22Rv1 (cell line): ENCODE results near the gene ZSCAN9.

Source experiments
- CTCF ChIP-seq: fragments of 450-650 bp; IDR thresholded peaks from 2 replicates; pipeline ENCODE4 v1.5.1; 2017; ENCODE audit warnings: mild to moderate bottlenecking
- ZFX ChIP-seq: fragments of 450-650 bp; IDR thresholded peaks from 2 replicates; pipeline ENCODE4 v1.6.1; 2017; ENCODE audit warnings: antibody characterized with exemption, borderline replicate concordance

- TF ChIP-seq CTCF (no peak), ZFX (no peak)
Measured at GRCh38 chr6:28281288-28282064, 56.4 kb downstream of the ZSCAN9 start, which contains the start of gene PGBD1.
